Vagina (tissue), 2 donors: ENCODE data around the gene CLIC1.
A peak's percentile ranks its signal among the peaks of the same experiment; 100 is the strongest.

Source experiments
- POLR2AphosphoS5 ChIP-seq, 2 donors: sonication (generic); formaldehyde crosslinking; IDR thresholded peaks; one replicate each; pipeline ENCODE4 v1.9.0; 2017; ENCODE audit warnings: antibody characterized with exemption in 2 of 2, mild to moderate bottlenecking in 2 of 2, low read depth in 1 of 2; ENCODE audit not compliant: insufficient read depth in 1 of 2
- TF ChIP-seq, protein P1 (sequence below), 3 experiments: fragments of 450-650 bp in 2 of 3; fragments of 200-600 bp in 1 of 3; sonication (generic) in 1 of 3; IDR thresholded peaks; one replicate each; pipeline ENCODE4 v1.5.1; 2017 to 2019; ENCODE audit warnings: antibody characterized with exemption in 3 of 3, mild to moderate bottlenecking in 2 of 3, moderate library complexity in 2 of 3

DNA sequence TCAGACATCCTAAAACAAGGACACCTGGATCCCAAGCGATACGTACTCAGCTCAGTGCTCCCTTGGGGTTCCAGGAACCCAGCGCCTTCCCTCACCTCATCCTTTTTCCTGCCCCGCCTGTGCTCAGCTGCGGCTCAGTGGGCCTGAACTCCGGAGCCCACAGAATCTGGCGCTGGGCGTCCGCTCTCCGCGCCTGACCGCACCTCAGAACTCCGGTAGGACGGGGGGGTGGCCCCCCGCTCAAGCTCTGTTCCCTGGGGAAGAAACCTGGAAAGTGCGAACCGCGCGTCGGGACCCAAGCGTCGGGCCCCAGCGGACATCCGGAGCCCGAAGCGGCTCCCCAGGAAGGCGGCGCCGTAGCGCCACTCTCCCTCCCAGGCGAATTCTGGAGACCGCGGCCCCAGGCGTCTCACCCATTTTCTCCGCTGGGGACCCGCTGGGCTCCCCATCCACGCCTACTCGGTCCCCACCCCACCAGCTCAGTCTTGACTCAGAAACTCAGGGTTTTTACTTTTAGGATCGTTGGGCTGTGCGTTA, 55.1 kb downstream of the CLIC1 start:
- TF ChIP-seq, protein P1, sequence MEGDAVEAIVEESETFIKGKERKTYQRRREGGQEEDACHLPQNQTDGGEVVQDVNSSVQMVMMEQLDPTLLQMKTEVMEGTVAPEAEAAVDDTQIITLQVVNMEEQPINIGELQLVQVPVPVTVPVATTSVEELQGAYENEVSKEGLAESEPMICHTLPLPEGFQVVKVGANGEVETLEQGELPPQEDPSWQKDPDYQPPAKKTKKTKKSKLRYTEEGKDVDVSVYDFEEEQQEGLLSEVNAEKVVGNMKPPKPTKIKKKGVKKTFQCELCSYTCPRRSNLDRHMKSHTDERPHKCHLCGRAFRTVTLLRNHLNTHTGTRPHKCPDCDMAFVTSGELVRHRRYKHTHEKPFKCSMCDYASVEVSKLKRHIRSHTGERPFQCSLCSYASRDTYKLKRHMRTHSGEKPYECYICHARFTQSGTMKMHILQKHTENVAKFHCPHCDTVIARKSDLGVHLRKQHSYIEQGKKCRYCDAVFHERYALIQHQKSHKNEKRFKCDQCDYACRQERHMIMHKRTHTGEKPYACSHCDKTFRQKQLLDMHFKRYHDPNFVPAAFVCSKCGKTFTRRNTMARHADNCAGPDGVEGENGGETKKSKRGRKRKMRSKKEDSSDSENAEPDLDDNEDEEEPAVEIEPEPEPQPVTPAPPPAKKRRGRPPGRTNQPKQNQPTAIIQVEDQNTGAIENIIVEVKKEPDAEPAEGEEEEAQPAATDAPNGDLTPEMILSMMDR (IDR thresholded peaks at IDR 0.05): peak in 1 of 3 experiments; percentile 12
- TF ChIP-seq POLR2AphosphoS5 (IDR thresholded peaks at IDR 0.05; ENCODE audit: insufficient read depth in 1 of 2, low read depth in 1 of 2): peak; percentile 4 to 59
